ENCODE results near the gene NFIA.

Gene NFIA

DNA sequence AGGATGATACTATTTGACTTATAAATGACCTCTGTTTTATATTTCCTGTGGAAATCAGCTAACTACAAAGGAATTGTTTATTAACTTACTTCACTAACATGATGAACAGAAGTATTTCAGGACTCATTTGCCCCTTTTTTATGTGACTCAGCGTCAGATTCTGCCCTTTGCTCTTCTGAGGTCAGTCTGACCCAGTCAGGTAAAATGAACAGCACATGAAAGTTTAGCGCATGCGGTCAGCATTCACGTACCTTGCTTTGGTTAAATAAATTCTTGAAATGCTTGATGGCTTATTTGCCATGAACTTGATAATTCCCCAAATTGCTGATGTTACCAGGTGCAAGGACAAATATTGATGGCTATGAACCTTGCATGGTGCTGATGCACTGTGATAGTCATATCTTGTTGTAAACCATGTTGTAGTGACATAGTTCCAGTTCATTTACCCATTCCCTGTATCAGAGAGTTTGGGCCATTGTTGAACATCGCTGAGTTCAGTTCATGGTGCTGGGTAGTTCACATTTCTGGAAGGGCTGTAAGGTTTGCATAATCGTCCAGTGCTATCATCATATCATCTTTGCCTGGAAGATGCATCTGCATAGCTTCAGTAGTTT, 133.4 kb downstream of the NFIA start:
- DNase-seq (ENCODE audit: low spot score), result no peak

DNA sequence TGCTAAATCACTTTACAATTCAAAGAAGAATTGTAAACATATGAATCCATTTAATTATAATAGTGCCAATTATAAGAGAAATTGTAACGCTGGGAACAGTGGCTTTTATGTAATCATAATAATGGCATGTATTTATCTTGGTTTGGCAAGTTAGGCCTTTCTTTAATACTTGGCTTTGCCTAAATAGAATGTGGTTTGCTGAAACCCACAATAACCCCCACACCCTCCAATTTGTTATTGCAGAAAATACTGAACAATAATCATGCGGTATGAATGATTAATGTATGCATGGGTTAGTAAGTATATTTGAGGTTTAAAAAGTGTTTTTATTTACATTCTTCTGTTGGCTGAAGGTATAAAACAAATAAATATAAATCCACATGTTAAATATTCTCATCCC, 138.2 kb downstream of the NFIA start:
- no peak for DNase-seq (ENCODE audit: low spot score)

DNA sequence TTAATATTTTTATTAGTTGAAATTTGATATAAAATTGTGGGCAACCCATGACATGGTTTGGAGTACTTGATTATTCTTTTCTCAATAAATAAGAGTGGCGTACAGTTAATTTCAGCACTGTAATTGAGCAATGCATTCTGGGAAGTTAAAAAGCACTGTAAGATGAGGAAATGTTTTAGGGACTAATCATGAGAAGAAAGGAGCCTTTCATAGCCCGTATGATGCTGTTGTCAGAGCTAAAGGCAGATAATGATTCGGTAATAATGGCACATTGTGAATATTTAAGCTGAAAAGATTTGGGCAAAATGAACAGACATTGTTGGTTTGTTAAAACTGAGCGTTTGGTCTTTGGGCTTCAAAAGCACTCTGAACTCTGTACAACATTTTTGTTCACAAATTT, 139.3 kb downstream of the NFIA start:
- DNase-seq (ENCODE audit: low spot score), result peak; percentile 62

DNA sequence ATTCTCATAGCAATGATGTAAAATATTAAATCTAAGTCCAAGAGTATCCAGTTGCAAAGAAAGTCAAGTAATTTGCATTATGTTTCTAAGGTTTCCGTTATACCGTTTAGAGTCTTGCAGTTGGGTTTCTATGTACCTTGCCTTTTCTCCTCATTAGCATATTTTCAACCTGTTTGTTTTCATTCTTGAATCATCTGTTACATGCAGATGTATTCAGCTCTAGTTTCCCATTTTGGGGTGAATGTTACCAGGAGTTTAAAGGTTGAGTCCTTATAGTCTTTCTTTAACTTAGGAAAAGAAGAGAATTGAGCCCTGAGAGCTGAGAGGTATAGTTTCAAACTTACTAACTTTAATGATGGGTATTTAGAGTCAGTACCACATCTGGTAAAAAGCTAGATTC, 139.9 kb downstream of the NFIA start:
- no peak for DNase-seq (ENCODE audit: low spot score)

DNA sequence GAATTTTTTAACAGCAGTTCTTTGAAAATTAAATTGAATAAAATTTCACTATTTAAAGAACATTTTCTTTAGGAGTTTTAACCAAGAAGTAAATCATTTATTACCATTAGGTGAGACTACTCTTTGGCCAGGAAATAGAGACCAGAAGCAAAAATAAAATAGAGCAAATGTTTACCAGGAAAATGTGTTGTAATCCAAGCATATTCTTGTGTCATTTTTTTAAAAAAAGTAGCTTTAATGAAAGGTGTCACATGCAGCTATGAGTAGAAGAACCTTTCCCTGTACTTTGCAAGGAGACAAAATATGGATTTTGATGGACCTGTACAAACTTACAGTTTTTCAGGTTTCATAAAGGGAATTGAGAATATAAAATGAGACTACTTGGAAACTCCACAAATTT, 140.8 kb downstream of the NFIA start:
- DNase-seq (ENCODE audit: low spot score), result no peak

DNA sequence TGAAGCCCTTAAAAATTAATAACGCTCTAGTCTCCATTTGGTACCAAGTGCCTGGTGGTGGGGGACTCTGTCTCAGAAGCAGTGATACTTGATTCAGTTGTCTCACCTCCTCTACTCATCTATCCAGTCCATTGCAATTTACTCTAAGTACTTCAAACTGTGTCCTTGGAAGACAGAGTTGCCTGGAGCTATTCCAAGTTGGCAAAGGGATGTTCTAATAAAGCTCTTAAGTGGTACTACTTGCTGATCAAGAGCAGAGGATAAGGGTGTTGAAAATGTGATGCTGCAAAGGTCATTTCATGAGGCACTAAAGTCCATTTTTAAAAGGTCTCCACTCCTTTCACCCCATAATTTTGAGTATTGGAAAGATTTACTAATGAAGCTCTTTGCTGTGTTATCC, 142.2 kb downstream of the NFIA start:
- DNase-seq (ENCODE audit: low spot score), result no peak

DNA sequence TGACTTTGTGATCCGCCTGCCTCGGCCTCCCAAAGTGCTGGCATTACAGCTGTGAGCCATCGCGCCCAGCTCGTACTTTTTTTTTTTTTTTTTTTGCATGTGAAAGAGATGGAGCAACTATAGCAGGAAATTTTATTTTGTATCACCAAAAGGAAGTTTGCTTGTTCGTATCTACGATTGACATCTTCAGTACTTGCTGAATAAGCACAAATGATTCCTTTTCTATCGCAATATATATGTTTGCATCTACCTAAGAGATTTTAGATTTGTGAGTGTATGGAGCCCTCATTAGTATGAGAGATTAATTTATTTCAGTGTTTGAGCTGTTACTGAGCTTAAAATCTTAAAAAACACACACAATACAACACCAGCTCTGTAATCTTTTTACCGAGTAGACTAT, 143.1 kb downstream of the NFIA start:
- no peak for DNase-seq (ENCODE audit: low spot score)

DNA sequence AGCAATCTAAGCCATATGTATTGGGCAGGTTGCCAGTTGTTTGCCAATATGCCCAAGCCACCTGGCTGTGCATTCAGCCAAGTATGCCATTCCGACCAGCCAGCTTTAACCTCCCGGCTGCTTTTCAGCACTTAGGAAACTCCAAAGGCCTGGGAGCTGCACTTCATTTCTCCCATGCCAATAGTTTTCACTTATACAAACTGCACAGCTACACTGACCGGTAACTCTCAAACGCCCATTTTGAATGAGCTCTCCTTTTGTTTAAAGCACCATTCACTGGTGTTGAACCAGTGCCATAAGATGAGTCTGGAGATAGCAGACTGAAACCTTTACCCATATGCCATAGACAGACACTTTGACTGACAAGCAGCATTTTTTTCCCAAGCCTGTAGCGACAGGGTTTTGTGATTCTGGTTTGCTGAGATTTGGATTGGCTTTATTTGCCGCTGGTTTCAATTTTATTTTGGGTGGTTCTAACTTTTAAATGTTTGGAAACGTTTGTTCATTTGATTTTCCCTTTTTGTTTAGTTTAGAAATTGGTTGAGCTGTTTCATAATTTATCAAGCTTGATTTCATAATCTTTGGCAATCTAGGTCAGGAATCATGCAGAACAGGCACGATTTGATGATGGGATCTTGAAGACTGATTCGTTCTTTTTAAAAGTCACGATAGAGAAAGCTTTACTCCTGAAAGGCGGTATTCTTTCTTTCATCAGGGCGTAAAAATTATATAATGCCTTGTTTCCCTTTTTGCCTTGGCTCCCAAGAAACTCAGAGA, 144.6 kb downstream of the NFIA start:
- no peak for DNase-seq (ENCODE audit: low spot score)

DNA sequence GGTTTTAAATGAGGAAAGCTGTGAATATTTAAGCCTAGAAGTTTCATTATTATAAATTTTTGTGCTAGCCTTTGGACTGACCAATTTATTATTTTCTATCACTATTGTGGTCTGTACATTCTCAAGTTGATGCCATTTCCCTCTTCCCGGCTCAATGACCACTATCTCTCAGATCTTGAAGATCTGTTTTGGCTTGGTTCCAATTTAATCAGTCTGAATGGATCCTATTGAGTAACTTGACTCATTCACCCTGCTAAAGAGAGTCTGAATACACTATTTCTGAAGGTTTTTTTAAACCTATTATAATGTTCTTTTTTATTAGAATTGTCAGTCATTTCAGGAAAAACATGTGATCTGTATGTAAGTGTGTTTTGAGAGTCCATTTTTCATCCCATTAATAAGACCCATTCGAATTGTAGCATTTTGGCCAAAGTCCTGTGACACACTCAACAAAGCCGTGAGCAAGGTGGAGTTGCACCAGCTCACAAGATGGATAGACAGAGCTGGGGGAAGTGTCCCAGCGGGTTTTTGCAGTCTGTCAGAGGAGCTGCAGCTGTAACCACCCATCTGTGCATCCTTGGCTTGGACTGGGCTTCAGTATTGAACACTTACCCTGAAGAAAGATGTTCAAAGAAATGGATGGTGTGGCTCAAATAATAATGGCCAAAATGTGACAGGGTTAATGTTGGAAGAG, 145.6 kb downstream of the NFIA start:
- no peak for DNase-seq (ENCODE audit: low spot score)

DNA sequence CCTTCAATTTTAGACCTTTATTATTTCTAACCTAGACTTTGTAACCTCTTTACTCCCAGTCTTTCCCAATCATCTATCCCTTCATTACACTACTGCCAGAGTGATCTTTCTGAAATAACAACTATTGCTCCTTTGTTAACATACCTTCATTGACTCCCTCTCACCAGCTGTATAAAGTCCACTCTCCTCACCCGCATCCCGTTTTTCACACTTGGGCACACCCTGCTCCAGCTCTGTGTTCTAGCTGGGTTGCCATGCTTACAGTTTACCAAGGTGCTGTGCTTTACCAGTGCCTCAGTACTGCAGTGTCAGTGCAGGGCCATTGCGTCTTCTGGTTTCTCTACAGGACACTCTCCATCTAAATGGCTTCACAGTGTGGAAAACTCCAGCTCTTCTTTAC, 148.2 kb downstream of the NFIA start:
- no peak for DNase-seq (ENCODE audit: low spot score)

DNA sequence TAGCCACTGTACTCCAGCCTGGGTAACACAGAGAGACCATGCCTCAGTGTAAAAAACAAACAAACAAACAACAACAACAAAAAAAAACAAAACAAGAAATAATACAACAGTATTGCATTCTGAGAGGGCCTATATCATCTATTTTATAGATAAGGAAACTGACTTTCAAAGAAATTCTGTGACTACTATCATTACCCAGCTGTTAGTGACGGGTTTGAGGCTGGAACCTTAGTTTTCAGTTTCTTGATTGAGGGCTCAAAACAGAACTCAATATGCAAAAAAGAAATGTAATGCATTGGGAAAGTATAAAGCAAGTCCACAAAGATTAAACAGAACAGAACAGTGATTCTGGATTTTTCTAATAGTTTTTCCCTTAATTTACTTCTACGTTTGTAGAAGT, 149.4 kb downstream of the NFIA start:
- no peak for DNase-seq (ENCODE audit: low spot score)

DNA sequence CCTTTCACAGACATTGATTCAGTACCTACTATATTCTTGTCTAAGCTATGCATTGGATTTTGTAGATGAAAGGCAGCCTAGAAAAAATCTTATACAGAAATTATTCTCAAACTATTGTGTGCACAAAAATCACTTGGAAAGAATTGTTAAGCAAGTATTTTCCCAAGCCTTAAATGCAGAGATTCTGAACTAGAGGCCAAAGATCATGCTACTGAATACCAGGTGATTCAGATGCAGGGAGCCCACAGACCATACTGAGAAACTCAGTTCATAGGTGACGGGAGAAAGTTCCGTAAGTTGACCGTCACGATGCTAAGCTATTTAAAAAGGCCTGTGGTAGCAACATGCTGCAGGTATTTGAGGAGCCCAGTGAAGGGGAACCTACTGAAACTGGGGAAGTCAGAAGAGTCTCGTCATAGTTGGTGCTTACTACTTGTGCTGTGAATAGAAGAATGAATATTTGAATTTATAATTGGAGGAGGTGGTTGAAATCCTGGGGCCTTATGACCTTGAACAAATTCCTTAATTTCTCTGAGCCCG, 150.8 kb downstream of the NFIA start:
- DNase-seq (ENCODE audit: low spot score), result no peak

DNA sequence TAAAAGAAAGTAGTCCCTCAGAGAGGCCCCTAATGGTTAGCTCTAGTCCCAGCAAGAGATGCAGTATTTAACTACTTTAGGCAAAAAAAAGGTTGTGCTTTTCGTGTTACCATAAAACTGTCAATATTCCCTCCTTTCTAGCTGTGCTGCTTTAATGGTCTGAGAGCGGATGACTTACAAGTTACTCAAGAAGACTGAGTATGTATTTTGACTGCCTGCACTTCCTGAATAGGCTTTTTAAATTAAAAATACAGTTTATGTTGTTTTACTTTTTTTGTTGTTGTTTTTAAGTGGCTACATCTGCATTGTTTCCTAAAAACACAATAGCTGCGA, 152.2 kb downstream of the NFIA start:
- DNase-seq (ENCODE audit: low spot score), result no peak

DNA sequence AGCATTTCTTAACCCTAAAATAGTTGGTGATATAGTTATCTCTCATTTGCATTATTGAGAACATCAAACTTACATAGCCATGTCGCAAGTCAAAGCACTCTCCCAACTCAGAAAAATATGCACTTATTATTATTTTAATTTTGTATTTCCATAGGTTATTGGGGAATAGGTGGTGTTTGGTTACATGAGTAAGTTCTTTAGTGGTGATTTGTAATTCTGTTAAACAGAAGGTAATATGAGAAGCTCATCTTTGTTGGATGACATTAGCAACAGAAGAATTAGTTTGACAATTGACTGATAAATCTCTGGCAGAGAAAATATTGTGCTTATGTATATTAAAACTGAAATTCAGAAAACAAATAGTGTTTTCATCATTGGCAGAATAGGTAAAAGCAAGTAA, 154.8 kb downstream of the NFIA start:
- DNase-seq (ENCODE audit: low spot score), result no peak

DNA sequence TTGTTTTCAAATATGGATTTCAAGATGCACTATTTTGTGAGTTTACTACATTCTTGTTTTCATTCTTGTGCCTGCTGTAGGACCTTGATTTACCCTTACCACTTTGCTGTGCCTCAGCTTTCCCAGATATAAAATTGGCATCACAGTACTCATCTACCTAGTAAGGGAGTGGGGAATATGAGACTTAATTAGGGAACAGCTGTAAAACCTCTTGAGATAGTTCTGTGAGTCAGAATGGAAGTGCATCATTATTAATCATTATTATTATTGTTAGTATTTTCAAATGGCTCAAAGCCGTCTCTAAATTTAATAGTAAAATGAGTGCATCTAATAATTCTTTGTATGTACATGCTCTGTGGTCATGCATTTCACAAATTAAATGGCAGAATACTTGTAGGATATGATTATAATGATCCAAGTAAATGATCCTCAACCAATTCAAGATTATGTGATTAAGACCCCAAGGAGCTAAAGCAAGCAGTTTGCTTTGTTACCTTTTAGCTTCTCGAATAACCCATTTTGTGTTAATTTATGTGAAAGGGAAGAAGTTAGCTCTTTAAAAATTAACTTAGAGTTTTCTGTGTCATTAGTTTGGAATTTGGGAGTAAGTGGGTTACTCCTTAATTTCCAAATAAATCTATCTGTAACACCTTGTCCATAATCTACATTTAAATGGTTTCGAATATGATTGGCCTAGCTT, 155.4 kb downstream of the NFIA start:
- DNase-seq (ENCODE audit: low spot score), result no peak

DNA sequence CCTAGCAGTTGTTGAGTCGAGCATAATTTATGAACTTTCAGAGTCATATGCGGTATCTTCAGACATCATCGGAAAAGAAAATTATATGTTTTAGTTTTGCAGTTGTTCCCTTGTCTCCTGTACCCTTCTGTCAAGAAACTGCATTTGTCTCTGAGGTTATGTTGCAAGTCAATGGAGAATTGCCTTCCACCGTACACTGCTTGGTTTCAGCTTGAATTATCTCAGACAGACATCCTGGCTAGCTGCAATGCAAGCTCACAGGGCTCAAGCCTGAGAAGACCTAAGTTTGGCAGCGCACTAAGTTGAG, 156.0 kb downstream of the NFIA start:
- no peak for DNase-seq (ENCODE audit: low spot score)

DNA sequence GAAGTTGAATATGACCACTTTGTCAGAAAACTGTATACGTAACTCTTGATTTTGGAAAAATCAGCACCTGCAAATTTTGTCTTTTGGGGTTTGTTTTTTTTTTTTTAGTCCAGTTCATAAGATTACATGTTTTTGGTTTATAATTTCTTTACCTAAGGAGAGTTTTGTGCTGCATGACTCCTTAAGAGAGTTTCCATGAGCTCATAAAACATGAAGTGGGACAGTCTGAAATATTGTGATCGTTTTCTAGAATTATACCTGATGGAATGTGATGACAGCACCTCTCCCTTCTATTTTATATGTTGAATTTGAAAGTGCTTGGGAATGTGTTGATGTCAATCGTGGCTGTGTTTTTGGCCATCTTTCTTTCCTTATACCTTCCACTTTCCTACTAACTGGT, 158.5 kb downstream of the NFIA start:
- DNase-seq (ENCODE audit: low spot score), result no peak

DNA sequence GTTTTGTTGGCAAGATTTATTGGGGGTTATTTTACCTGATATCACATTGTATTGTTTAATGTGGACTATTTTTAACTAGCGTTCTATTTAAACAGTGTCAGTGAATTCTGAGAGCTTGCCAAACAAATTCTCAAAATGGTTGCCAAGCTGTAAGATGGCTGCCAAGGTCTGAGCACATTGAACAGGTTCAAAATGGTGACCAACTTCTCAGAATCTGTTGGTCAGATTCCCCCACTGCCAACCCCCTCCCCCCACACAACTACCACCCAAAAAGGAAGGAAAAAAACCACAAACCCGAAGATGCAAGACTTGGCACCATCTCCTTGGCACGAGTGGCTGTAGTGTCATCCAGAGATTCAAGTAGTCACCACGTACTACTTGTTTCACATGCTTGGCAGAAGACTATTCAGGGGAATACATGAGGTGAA, 159.1 kb downstream of the NFIA start:
- no peak for DNase-seq (ENCODE audit: low spot score)

DNA sequence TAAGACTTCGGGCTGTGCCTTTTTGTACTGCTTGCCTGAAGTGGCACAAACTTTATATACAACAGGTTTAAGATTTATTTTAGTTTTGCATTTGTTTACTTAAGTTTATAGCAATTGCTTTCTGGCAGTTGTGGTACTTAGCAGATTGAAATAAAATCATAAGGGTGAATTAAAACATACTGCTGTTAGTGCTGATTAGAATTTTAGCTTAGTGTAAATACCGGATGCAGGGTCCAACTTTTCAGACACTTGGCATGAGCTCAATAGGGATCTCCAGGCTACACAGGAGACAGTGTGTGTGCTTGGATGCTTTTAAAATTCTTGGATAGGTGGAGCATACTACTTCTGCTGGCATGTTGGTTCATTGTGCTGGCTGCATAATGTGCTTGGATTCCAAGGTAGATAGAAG, 159.6 kb downstream of the NFIA start:
- DNase-seq (ENCODE audit: low spot score), result no peak

DNA sequence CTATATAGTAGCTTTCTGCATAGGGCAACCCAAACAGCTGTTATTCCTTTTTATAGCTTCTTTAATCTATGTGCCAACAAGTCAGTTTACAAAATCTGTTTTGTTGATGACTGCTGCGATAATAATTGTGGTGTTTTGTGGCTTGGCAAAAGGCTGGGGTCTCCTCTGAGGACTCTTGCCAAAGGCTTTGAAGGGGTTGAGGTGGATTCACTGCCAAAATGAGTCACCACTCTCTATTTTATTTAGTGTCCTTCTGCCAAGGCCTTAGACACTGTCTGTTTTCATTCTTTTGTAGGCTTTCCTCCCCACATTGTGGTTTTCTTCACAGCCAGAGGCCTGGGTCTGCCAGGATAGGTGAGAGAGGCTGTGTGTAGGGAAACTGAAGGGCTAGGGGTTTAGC, 161.8 kb downstream of the NFIA start:
- DNase-seq (ENCODE audit: low spot score), result peak; percentile 60

DNA sequence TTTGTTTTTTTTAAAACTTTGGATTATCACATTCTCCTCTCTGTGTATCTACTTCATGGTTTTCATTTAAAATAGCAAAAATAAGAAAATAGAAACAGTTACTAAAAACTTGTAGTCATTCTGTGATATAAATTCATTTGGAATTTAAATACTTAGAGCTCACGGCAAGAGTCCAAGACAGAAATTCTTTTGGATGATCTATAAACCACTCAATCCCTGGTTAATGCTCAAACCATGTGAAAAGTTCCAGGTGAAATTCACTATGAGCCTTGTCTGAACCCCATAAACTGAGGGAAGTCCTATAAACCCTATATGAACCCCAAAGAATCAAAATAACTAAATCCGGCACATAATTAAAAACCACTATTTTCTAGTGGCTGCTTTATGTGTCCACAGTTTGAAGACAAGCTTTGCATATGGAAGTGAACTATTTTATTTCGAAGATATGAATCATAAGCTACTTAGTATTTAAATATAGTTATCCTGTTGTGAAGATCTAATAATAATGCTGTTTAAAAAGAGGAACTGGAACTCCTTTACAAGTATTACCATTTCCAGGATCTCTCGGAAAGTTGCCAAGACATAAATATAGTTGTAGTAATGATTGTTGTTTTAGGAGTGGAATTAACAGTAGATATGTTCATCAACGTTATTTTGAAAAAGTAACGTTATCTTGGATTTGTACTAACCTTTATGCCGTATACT, 163.5 kb downstream of the NFIA start:
- DNase-seq (ENCODE audit: low spot score), result no peak
